Stimulated activated CD8-positive, alpha-beta memory T cell treated with anti-CD3 and anti-CD28 coated beads, Interleukin-15, amount 100 ng/mL, for 1 hour (primary cell): ENCODE results near the gene PRDM5.

Experiments
- DNase-seq: peaks from one replicate; pipeline ENCODE4 v3.0.0-alpha.2; 2020; ENCODE audit warnings: low read depth

Gene PRDM5

GRCh38 chr4:120819805-120820437, 102.6 kb downstream of the PRDM5 start:
- DNase-seq: no peak

GRCh38 chr4:120816296-120816965, 106.1 kb downstream of the PRDM5 start:
- DNase-seq: no peak

- no peak for DNase-seq
Observed at GRCh38 chr4:120815361-120815760, 107.2 kb downstream of the PRDM5 start.

- DNase-seq: no peak
Observed at GRCh38 chr4:120814886-120815285, 107.6 kb downstream of the PRDM5 start.

- no peak for DNase-seq
Observed at GRCh38 chr4:120812216-120812615, 110.3 kb downstream of the PRDM5 start.

- DNase-seq: no peak
Observed at GRCh38 chr4:120809518-120809917, 113.0 kb downstream of the PRDM5 start.

GRCh38 chr4:120808475-120809141, 113.9 kb downstream of the PRDM5 start:
- DNase-seq: no peak

- no peak for DNase-seq
Observed at GRCh38 chr4:120801137-120801758, 121.3 kb downstream of the PRDM5 start.

- no peak for DNase-seq
Observed at GRCh38 chr4:120798570-120798969, 124.0 kb downstream of the PRDM5 start.

- DNase-seq: no peak
Observed at GRCh38 chr4:120796271-120796670, 126.3 kb downstream of the PRDM5 start.

GRCh38 chr4:120785202-120785601, 137.3 kb downstream of the PRDM5 start:
- no peak for DNase-seq

- no peak for DNase-seq
Observed at GRCh38 chr4:120777459-120777858, 145.1 kb downstream of the PRDM5 start.

GRCh38 chr4:120775431-120775830, 147.1 kb downstream of the PRDM5 start:
- DNase-seq: no peak

- no peak for DNase-seq
Observed at GRCh38 chr4:120773641-120774040, 148.9 kb downstream of the PRDM5 start.

GRCh38 chr4:120771907-120772306, 150.6 kb downstream of the PRDM5 start:
- no peak for DNase-seq

- DNase-seq: no peak
Observed at GRCh38 chr4:120770897-120771296, 151.6 kb downstream of the PRDM5 start.

- no peak for DNase-seq
Observed at GRCh38 chr4:120769227-120769626, 153.3 kb downstream of the PRDM5 start.

GRCh38 chr4:120765260-120765680, 157.3 kb downstream of the PRDM5 start:
- no peak for DNase-seq

- DNase-seq: no peak
Observed at GRCh38 chr4:120763650-120764049, 158.9 kb downstream of the PRDM5 start.

GRCh38 chr4:120761070-120761469, 161.5 kb downstream of the PRDM5 start:
- no peak for DNase-seq

- DNase-seq: no peak
Observed at GRCh38 chr4:120760047-120760446, 162.5 kb downstream of the PRDM5 start.

- DNase-seq: no peak
Observed at GRCh38 chr4:120755864-120756263, 166.7 kb downstream of the PRDM5 start.

GRCh38 chr4:120754590-120754989, 167.9 kb downstream of the PRDM5 start:
- DNase-seq: no peak
